Amniotic epithelial cell (primary cell): ENCODE results near the gene TCFL5.

Experiments
- DNase-seq: peaks from one replicate; pipeline ENCODE4 v3.0.0-alpha.2; 2010; ENCODE audit warnings: low read depth

TCFL5 gene

GRCh38 chr20:62795023-62795761 is 66.4 kb downstream of the TCFL5 start:
- DNase-seq, result peak; percentile 40

- DNase-seq, result peak; percentile 89
Measured at GRCh38 chr20:62794007-62794724, 67.5 kb downstream of the TCFL5 start.

DNA sequence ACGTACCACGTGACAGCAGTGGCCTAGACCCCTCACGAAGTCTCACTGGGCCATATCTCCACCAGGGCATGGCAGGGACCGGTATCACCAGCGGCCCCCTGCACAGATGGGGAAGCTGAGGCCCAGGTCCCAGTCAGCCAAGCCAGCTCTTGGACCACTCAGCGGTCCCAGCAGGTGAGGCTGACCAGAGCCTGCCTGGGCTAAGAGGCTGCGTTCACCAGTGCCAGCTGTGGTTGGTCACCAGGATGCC is 67.9 kb downstream of the TCFL5 start:
- no peak for DNase-seq

DNA sequence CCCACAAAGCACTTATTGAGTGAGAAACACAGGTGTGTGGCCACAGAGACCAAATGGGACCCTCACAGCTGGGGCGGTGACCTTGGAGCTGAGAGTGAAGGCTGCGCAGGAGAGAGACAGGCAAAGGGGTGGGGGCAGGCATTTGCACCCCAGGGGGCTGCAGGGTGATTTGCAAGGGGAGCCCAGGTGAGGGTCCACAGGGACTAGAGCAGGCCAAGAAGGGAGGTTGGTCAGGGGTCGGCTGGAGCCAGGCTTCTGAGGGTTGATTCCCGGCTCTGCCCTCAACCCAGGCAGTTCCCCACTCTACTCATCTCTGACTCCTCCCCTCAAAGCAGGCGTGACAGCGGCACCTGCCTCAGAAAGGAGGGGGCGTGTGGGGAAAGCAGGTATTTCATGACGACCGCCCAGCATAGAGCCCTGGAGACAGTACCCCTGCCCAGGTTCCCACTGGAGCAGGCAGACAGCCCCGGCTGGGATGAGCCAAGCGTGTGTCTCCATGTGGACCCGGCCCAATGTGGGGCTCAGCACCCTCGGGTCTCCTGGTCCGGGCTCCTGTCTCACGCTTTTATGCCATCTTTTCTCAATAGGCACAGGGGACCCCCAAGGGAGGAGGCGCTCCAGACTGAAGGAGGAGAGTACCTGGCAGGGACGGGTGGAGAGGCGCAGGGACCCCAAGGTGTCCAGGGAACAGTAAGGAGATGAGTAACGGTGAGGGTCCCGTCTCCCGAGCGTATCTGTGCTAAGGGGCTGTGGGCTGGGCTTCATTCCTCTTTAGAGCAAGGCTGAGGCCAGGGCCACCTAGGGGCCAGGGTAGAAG is 68.5 kb downstream of the TCFL5 start:
- DNase-seq, result no peak

DNA sequence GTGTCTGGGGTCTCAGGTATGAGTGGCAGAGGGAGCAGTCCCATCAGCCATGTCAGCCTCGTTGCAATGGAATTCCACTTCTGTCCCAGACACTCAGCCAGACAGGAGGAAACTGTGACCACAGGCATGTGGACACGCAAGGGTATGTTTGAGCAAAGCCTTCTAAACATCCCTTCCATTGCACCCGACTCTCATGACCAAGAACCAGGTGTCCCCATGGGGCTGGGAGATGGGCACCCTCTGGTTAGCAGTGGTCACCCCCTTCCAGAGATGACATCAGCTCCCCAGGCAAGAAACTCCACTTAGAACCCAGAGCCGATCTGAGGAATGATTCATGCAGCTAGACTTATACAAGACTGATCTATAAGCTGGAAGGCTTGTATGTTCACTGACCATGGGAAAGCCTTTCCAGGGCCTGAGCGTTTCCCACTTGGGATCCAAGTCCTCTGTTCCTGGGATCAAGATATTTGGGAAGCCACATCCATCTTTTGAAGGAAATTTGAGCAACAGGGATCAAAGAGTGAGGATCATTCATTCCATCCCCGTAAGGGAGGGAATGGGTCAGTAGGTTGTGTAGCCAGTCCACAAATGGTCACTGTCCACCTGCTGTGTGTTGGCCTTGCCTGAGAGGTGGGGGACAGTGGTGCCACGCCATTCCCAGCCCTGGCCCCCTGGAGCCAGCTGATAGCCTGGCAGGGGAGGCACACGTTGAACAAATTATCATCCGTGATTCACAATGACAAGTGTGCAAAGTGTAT is 69.3 kb downstream of the TCFL5 start:
- DNase-seq, result no peak

DNA sequence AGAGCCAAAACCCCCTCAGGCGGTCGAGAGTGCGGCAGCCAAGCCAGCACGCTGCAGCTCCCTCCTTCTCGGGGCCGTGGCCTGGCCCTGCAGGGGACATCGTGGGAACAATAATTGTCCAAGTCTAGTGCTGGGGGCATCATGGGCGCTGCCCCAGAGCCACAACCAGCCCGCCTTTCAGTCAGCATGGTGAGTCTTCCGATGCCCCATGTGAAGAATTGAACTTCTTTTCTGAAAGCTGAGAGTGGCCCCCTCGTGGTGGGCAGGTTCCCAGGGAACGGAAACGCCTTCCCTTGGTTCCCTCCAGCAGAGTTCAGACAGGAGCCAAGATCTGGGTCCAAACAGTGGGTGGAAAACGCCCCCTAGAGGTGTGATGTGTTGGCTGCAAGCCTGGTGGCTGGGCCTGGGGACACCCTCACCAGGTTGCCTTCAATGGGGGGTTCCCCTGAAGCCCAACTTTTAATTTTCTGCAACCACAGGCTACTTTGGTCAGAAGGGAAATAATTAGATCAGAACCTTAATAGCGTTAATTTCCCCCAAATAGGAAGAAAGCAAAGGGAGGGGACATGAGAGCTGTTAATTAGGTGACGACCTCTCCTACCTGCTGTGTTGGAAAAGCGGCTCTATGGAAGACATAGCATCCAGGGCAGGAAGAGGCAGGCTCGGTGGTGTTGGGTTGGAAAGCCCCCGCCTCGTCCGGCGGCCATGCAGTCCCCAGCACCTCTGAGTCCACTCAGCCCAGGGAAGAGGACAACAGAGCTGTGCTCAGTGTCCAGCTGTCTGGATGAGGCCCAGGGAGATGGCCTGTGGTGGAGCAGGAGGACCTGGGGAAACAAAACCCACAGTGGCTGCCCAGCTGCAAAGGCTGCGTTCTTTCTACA is 70.1 kb downstream of the TCFL5 start:
- peak; percentile 83 for DNase-seq
